Measurements from ENCODE around the gene POU4F2. TPM values are rescaled to one million over a fixed set of nuclear protein-coding genes. Genes with fewer than 3 reads are reported as not detected.

Gene POU4F2
- total RNA-seq, 1 experiment from 2014 or later: not detected

DNA sequence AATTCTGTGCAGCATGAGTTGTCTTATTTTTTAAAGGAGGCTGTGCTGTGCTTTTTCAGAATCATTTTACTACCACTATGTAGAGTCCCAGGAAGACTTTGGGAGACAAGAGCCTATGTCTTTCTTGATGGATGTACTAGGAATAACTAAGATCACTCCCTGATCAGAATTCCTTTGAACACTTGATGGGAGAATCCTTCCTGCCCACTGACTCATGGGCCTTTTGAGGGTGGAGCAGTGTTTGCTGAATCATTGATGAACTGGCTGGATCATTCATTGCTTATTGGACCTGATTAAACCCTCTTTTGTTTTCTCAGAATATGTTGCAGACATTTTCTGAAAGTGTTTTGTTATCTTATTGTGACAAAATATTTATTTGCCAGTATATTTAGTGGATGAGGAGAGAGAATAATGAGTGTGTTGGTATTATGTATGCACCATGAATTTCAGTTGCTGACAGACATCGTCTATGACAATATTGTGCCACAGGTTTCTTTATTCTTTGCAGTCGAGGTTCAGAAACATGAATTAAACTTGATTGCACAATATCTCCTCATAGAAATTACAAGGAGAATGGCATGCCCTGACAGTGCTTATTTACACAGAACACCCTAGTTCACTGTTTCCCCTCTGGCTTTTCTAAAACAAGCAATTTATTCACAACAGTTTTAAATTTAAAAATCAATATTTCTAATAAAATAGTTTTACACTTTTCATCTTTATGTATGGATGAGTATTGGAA is 36.3 kb downstream of the POU4F2 start:
- no peak overlapping the region for H3K14ac ChIP-seq (ENCODE audit: insufficient read depth, low read length)
- no peak overlapping the region for H3K9ac ChIP-seq (ENCODE audit: extremely low read depth, insufficient read length, low read length)
- H3K9me3 ChIP-seq (ENCODE audit: control insufficient read depth, low read depth, low read length): no peaks in the 10 kb centered on the region
- H3K79me2 ChIP-seq (ENCODE audit: insufficient read depth, low read length): no peaks in the 10 kb centered on the region
- no peak overlapping the region for H3T11ph ChIP-seq (ENCODE audit: low read length)
- H3K4me1 ChIP-seq (ENCODE audit: insufficient read depth, low read length): no peaks in the 10 kb centered on the region
- H3K27ac ChIP-seq (ENCODE audit: insufficient read length, low read depth, low read length): no peak overlapping the region
- H4K91ac ChIP-seq (ENCODE audit: insufficient read length, low read depth, low read length): no peak overlapping the region
- no peak overlapping the region for H2BK12ac ChIP-seq (ENCODE audit: insufficient read length, low read depth, low read length)
- no peak overlapping the region for H3K27ac Mint-ChIP-seq
- H3K18ac ChIP-seq (ENCODE audit: insufficient read length, low read depth, low read length): no peak overlapping the region
- TF ChIP-seq, protein P1, sequence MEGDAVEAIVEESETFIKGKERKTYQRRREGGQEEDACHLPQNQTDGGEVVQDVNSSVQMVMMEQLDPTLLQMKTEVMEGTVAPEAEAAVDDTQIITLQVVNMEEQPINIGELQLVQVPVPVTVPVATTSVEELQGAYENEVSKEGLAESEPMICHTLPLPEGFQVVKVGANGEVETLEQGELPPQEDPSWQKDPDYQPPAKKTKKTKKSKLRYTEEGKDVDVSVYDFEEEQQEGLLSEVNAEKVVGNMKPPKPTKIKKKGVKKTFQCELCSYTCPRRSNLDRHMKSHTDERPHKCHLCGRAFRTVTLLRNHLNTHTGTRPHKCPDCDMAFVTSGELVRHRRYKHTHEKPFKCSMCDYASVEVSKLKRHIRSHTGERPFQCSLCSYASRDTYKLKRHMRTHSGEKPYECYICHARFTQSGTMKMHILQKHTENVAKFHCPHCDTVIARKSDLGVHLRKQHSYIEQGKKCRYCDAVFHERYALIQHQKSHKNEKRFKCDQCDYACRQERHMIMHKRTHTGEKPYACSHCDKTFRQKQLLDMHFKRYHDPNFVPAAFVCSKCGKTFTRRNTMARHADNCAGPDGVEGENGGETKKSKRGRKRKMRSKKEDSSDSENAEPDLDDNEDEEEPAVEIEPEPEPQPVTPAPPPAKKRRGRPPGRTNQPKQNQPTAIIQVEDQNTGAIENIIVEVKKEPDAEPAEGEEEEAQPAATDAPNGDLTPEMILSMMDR (conservative IDR thresholded peaks at IDR 0.05): no peak
- no peak for DNase-seq
- no peak overlapping the region for H3K4ac ChIP-seq (ENCODE audit: low read depth, low read length)
- no peak overlapping the region for H2BK5ac ChIP-seq (ENCODE audit: insufficient read length, low read length)
- H3K27me3 ChIP-seq (ENCODE audit: insufficient read depth, low read length): no peaks in the 10 kb centered on the region
- no peak overlapping the region for H2BK20ac ChIP-seq (ENCODE audit: low read depth, low read length, poor library complexity, severe bottlenecking)
- peaks cover 0 to 4% of the 10 kb centered on the region in 2 experiments; a peak in 4 of 5 replicates for H3K9me3 Mint-ChIP-seq
- H2AK5ac ChIP-seq (ENCODE audit: insufficient read length, low read length): no peak overlapping the region
- H3K27me3 Mint-ChIP-seq (ENCODE audit: low read depth): peaks cover 16% of the 10 kb centered on the region
- no peaks in the 10 kb centered on the region for H3K79me1 ChIP-seq (ENCODE audit: insufficient read depth, low read depth, low read length, poor library complexity, severe bottlenecking)
- no peak overlapping the region for H3K23ac ChIP-seq (ENCODE audit: insufficient read length, low read depth, low read length)
- peaks cover 0 to 1% (median 0%) of the 10 kb centered on the region in 3 experiments; a peak in 1 of 7 replicates for H3K36me3 Mint-ChIP-seq (ENCODE audit: insufficient read depth in 1 of 3, low read depth in 3 of 3)
- H2AFZ ChIP-seq (ENCODE audit: low read length): no peak overlapping the region
- no peak overlapping the region for H4K5ac ChIP-seq (ENCODE audit: insufficient read length, low read depth, low read length)
- no peaks in the 10 kb centered on the region for H4K20me1 ChIP-seq (ENCODE audit: control insufficient read depth, insufficient read depth, insufficient read length)
- H3K23me2 ChIP-seq (ENCODE audit: insufficient read length, low read depth, low read length, poor library complexity, severe bottlenecking): no peaks in the 10 kb centered on the region
- no peak overlapping the region for H3K4me3 Mint-ChIP-seq
- H2BK15ac ChIP-seq (ENCODE audit: low read depth, low read length): no peak overlapping the region
- no CpG with 5 or more reads among the region's 2 CpGs for WGBS (ENCODE audit: extremely low coverage, insufficient read length, low lambda C conversion rate)
- no peak overlapping the region for H4K8ac ChIP-seq (replicated peaks; ENCODE audit: insufficient read length, low read depth, low read length)
- H3K4me2 ChIP-seq (ENCODE audit: insufficient read depth, insufficient read length, low read length): no peak overlapping the region
- H3K4me1 Mint-ChIP-seq: no peaks in the 10 kb centered on the region
- no peak overlapping the region for H3K56ac ChIP-seq (ENCODE audit: insufficient read length, low read depth, low read length)
- no peak overlapping the region for H2BK120ac ChIP-seq (ENCODE audit: low read depth, low read length, poor library complexity, severe bottlenecking)

Other genes starting within 250 kb of the POU4F2 start
- 3.4 and 3.9 TPM in 2 replicates for gene SLC10A7, start 117.0 kb upstream of the POU4F2 start, total RNA-seq (2021)